ENCODE measurements around the gene ABTB1.

ABTB1 gene

DNA sequence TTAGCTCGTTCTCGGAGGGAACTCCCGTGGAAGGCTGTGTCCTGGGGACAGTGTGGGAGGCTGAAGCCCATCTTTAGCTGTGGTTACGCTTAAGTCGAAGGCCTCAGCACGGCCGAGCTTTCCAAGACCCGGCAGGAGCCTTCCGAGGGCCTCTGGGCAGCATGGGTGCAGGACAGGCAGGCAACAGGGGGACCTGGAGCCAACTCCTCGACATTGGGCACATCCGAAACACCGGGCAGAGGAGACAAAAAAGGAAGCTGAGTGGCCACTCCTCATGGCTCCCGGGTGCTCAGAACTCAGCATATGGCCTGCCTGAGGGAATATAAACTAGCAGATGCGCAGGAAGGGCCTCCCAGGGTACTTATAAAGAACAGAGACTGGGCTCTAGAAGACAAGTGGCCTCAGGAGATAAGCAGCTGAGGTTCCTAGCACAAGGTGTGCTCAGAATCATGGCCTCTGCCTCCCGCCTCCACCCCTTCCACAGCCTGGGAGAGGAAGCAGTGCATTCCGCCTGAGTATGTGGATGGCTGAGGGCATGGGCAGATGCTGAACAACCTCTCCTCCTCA, 34.1 kb downstream of the ABTB1 start:
- Histone ChIP-seq H3K9ac (ENCODE audit: low read length) (no peak overlapping the region), H3K27me3 (replicated peaks; ENCODE audit: insufficient read depth, low read length) (no peaks in the 10 kb centered on the region), H2AFZ (ENCODE audit: low read length) (no peak overlapping the region), H3K9me3 (replicated peaks; ENCODE audit: insufficient read depth, low read length) (no peaks in the 10 kb centered on the region), H3K27ac (ENCODE audit: low read length) (no peak overlapping the region), H3K9me2 (replicated peaks; ENCODE audit: insufficient read depth, low read length) (no peaks in the 10 kb centered on the region), H3F3A (ENCODE audit: insufficient read depth, low read length) (no peaks in the 10 kb centered on the region), H3K4me2 (ENCODE audit: low read depth, low read length) (no peak overlapping the region), H3K79me2 (ENCODE audit: low read length) (no peaks in the 10 kb centered on the region), H3K4me1 (ENCODE audit: low read length) (no peaks in the 10 kb centered on the region), H3K4me3 (ENCODE audit: low read length) (no peak overlapping the region), H4K20me1 (ENCODE audit: insufficient read depth, low read length) (no peaks in the 10 kb centered on the region), H3K36me3 (replicated peaks; ENCODE audit: insufficient read depth, low read length) (no peaks in the 10 kb centered on the region)
- TF ChIP-seq EZH2 (optimal IDR thresholded peaks at IDR 0.05; ENCODE audit: low read depth, low read length) (no peak), EZH2phosphoT487 (IDR thresholded peaks at IDR 0.05; ENCODE audit: low read length) (no peak)
- TF ChIP-seq, protein P1, sequence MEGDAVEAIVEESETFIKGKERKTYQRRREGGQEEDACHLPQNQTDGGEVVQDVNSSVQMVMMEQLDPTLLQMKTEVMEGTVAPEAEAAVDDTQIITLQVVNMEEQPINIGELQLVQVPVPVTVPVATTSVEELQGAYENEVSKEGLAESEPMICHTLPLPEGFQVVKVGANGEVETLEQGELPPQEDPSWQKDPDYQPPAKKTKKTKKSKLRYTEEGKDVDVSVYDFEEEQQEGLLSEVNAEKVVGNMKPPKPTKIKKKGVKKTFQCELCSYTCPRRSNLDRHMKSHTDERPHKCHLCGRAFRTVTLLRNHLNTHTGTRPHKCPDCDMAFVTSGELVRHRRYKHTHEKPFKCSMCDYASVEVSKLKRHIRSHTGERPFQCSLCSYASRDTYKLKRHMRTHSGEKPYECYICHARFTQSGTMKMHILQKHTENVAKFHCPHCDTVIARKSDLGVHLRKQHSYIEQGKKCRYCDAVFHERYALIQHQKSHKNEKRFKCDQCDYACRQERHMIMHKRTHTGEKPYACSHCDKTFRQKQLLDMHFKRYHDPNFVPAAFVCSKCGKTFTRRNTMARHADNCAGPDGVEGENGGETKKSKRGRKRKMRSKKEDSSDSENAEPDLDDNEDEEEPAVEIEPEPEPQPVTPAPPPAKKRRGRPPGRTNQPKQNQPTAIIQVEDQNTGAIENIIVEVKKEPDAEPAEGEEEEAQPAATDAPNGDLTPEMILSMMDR (IDR thresholded peaks at IDR 0.05; ENCODE audit: low read length), result no peak
- no peak for DNase-seq

DNA sequence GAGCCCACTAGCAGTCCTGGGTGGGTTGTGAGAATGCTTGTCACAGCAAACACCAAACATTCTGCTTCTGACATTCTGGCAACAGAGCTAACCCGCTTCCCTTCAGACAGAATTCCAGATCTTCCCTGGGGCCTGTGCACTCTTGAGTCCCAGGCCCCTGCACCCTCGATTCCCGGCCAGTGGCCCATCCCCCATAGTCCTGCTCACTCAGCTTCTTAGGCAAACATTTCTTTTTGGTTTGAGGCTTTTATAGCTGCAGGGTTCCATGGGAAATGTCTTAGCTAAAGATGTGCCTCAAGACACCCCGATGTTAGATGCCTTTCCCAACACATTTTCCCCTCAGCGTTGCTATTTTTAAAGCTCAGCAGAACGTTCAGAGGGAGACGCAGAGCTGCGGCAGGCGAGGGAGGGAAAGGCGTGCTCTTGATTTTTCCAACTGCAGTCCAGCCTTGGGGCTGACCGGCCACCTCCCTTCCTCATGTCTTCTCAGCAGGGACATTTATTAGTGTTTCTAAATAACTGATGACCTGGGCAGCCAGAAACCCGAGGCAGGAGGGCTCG, 35.2 kb downstream of the ABTB1 start:
- Histone ChIP-seq H3K79me2 (ENCODE audit: low read length) (no peaks in the 10 kb centered on the region), H2AFZ (ENCODE audit: low read length) (no peak overlapping the region)

DNA sequence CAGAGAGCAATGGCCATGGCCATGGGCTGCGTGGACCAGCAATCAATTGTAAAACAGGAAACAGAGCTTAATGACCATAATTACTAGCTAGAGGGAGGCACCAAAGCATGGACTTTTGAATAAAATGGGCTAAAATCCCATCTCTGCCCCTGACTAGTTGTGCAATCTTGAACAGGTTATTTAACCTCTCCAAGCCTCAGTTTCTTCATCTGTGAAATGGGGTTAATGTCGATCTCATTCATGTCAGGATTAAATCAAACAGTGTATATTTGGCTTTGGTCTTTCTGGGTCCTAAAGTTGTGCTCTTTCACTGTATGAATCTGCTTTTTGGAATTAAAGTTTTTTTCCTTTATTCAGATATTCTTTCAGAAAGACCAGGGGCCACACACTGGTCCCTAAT, 36.1 kb downstream of the ABTB1 start:
- no peak overlapping the region for H3K4me2 ChIP-seq (ENCODE audit: low read depth, low read length)
- H3K9ac ChIP-seq (ENCODE audit: low read length), result no peak overlapping the region
- no peaks in the 10 kb centered on the region for H3K27me3 ChIP-seq (replicated peaks; ENCODE audit: insufficient read depth, low read length)
- no peak overlapping the region for H3K27ac ChIP-seq (ENCODE audit: low read length)
- no peak for DNase-seq
- no peaks in the 10 kb centered on the region for H3F3A ChIP-seq (ENCODE audit: insufficient read depth, low read length)
- no peaks in the 10 kb centered on the region for H3K4me1 ChIP-seq (ENCODE audit: low read length)
- TF ChIP-seq EZH2phosphoT487 (IDR thresholded peaks at IDR 0.05; ENCODE audit: low read length) (no peak), EZH2 (optimal IDR thresholded peaks at IDR 0.05; ENCODE audit: low read depth, low read length) (no peak)
- TF ChIP-seq, protein P1 (IDR thresholded peaks at IDR 0.05; ENCODE audit: low read length), result no peak
- no peaks in the 10 kb centered on the region for H4K20me1 ChIP-seq (ENCODE audit: insufficient read depth, low read length)
- H3K4me3 ChIP-seq (ENCODE audit: low read length), result no peak overlapping the region
- H3K9me3 ChIP-seq (replicated peaks; ENCODE audit: insufficient read depth, low read length), result no peaks in the 10 kb centered on the region
- no peaks in the 10 kb centered on the region for H3K36me3 ChIP-seq (replicated peaks; ENCODE audit: insufficient read depth, low read length)
- H3K79me2 ChIP-seq (ENCODE audit: low read length), result no peaks in the 10 kb centered on the region
- no peak overlapping the region for H2AFZ ChIP-seq (ENCODE audit: low read length)
- no peaks in the 10 kb centered on the region for H3K9me2 ChIP-seq (replicated peaks; ENCODE audit: insufficient read depth, low read length)

More for the DNA sequence above, 35.2 kb downstream of the ABTB1 start:
- Histone ChIP-seq H3K9ac (ENCODE audit: low read length) (no peak overlapping the region), H3K4me3 (ENCODE audit: low read length) (no peak overlapping the region), H3K9me3 (replicated peaks; ENCODE audit: insufficient read depth, low read length) (no peaks in the 10 kb centered on the region), H3F3A (ENCODE audit: insufficient read depth, low read length) (no peaks in the 10 kb centered on the region), H3K27ac (ENCODE audit: low read length) (no peak overlapping the region), H3K4me2 (ENCODE audit: low read depth, low read length) (no peak overlapping the region), H3K9me2 (replicated peaks; ENCODE audit: insufficient read depth, low read length) (no peaks in the 10 kb centered on the region), H3K4me1 (ENCODE audit: low read length) (no peaks in the 10 kb centered on the region), H3K36me3 (replicated peaks; ENCODE audit: insufficient read depth, low read length) (no peaks in the 10 kb centered on the region), H3K27me3 (replicated peaks; ENCODE audit: insufficient read depth, low read length) (no peaks in the 10 kb centered on the region), H4K20me1 (ENCODE audit: insufficient read depth, low read length) (no peaks in the 10 kb centered on the region)
- TF ChIP-seq, protein P1 (IDR thresholded peaks at IDR 0.05; ENCODE audit: low read length), result no peak
- TF ChIP-seq EZH2phosphoT487 (IDR thresholded peaks at IDR 0.05; ENCODE audit: low read length) (no peak), EZH2 (optimal IDR thresholded peaks at IDR 0.05; ENCODE audit: low read depth, low read length) (no peak)
- no peak for DNase-seq
